ENCODE measurements around the gene ITPKB. TPM values are rescaled to one million over a fixed set of nuclear protein-coding genes. Genes with fewer than 3 reads are reported as not detected.

Gene ITPKB
- total RNA-seq, 1 experiment from 2014 or later, result 4.4 TPM

DNA sequence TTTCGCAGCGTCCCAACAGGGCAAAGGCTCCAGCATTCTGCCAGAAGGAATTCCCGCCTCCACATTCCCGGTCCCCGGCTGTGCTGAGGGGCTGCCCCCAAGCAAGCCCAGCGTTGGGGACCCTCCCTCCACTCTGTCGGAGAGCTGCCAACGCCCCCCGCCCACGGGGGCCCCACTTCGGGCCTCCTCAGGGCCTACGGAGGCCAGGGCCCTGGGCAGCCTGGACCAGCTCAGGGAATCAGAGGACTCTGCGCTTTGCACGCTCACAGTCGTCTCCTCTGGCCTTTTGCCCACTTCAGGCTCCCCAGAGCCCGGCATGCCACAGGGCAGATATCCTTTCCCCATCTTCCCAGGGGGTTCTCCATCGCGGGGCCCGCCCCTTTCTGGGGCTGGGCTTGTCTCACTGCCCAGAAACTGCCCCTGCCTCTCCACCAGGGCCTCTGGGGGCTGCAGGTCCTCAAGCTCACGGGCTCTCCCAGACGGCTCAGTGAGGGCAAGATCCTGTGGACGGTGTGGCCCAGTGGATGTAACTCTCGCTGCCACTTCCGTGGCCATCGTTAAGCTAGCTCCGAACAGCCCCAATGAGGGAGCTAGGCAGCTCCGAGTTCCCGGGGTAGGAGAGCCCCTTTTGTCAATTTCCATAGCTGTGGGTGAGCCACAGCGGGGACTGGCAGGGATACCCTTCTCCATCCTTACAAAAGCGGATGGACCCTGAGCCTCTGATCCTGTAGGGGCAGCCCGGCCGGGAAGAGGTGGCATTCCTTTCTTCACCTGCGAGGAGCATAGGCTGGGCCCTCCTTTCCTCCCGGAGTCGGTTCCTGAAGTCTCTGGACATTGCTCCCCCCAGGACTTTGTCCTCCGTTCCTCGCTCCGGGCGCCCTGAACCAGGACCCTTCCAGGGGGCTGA lies 2.8 kb downstream of the ITPKB start:
- Mint-ChIP-seq H3K9me3 (ENCODE audit: unreplicated experiment) (no peaks in the 10 kb centered on the region), H3K4me3 (ENCODE audit: unreplicated experiment) (no peak overlapping the region)
- H3K4me3 ChIP-seq (ENCODE audit: low read depth, low read length), result no peak overlapping the region

DNA sequence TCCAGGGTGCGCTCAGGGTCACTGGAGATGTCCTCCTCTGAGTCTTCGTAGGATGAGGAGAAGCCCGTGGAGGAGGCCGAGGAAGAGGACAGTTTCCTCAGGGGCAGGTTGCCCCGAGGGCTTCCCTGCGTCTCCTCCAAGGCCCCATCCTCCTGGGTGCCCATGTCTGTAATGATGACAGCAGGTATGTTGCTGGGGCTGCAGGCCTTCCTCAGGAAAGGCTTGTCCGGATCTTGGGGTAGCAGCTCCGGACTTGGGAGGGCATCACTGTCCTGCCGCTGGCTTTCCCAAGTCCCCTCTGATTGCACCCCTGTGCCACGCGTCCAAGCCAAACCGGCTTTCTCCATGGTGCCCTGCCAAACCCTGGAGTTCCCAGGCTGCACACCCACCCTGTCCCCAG lies 3.5 kb downstream of the ITPKB start:
- no peaks in the 10 kb centered on the region for H3K36me3 ChIP-seq (ENCODE audit: control insufficient read depth, insufficient read depth, low read length)
- Mint-ChIP-seq H3K36me3 (ENCODE audit: insufficient read depth, unreplicated experiment) (no peaks in the 10 kb centered on the region), H3K4me3 (ENCODE audit: unreplicated experiment) (no peak overlapping the region), H3K27ac (ENCODE audit: unreplicated experiment) (no peak overlapping the region), H3K9me3 (ENCODE audit: unreplicated experiment) (no peaks in the 10 kb centered on the region), H3K4me1 (ENCODE audit: low read depth, unreplicated experiment) (no peaks in the 10 kb centered on the region), H3K27me3 (ENCODE audit: insufficient read depth, unreplicated experiment) (no peaks in the 10 kb centered on the region)
- H3K4me3 ChIP-seq (ENCODE audit: low read depth, low read length), result no peak overlapping the region
- TF ChIP-seq, protein P1, sequence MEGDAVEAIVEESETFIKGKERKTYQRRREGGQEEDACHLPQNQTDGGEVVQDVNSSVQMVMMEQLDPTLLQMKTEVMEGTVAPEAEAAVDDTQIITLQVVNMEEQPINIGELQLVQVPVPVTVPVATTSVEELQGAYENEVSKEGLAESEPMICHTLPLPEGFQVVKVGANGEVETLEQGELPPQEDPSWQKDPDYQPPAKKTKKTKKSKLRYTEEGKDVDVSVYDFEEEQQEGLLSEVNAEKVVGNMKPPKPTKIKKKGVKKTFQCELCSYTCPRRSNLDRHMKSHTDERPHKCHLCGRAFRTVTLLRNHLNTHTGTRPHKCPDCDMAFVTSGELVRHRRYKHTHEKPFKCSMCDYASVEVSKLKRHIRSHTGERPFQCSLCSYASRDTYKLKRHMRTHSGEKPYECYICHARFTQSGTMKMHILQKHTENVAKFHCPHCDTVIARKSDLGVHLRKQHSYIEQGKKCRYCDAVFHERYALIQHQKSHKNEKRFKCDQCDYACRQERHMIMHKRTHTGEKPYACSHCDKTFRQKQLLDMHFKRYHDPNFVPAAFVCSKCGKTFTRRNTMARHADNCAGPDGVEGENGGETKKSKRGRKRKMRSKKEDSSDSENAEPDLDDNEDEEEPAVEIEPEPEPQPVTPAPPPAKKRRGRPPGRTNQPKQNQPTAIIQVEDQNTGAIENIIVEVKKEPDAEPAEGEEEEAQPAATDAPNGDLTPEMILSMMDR (IDR thresholded peaks at IDR 0.05; ENCODE audit: insufficient read depth in 1 of 2, low read depth in 1 of 2, low read length in 1 of 2, severe bottlenecking in 1 of 2, unreplicated experiment in 1 of 2), result no peak
- ChIA-PET POLR2A (no interaction called here), CTCF (no interaction called here)
- DNase-seq, result no peak
- BruUV-seq (replicated peaks), result no TSS peak
- H3K9me3 ChIP-seq, result no peaks in the 10 kb centered on the region
- peaks cover 3% of the 10 kb centered on the region; the same call in 1 of the 2 replicates for H3K4me1 ChIP-seq
- intact Hi-C loops (cut with micrococcal nuclease; ENCODE audit: unreplicated experiment), result loop anchor here (5.0 kb wide), 1 partner anchor 92 kb away; no protein-coding TSS in a partner anchor
- H3K27me3 ChIP-seq (replicated peaks; ENCODE audit: control insufficient read depth, insufficient read depth, low read length), result no peaks in the 10 kb centered on the region

More for the DNA sequence above, 2.8 kb downstream of the ITPKB start:
- TF ChIP-seq, protein P1 (IDR thresholded peaks at IDR 0.05; ENCODE audit: insufficient read depth in 1 of 2, low read depth in 1 of 2, low read length in 1 of 2, severe bottlenecking in 1 of 2, unreplicated experiment in 1 of 2), result no peak
- POLR2A ChIA-PET, result no interaction called here
- BruUV-seq (replicated peaks), result no TSS peak
- no peaks in the 10 kb centered on the region for H3K27me3 ChIP-seq (replicated peaks; ENCODE audit: control insufficient read depth, insufficient read depth, low read length)
- CTCF ChIA-PET, result no interaction called here
- H3K27ac Mint-ChIP-seq (ENCODE audit: unreplicated experiment), result no peak overlapping the region
- intact Hi-C loops (cut with micrococcal nuclease; ENCODE audit: unreplicated experiment), result loop anchor here (5.0 kb wide), 1 partner anchor 91 kb away; no protein-coding TSS in a partner anchor
- no peaks in the 10 kb centered on the region for H3K9me3 ChIP-seq
- no peaks in the 10 kb centered on the region for H3K4me1 Mint-ChIP-seq (ENCODE audit: low read depth, unreplicated experiment)
- no peak for DNase-seq
- H3K36me3 Mint-ChIP-seq (ENCODE audit: insufficient read depth, unreplicated experiment), result no peaks in the 10 kb centered on the region
- H3K27me3 Mint-ChIP-seq (ENCODE audit: insufficient read depth, unreplicated experiment), result no peaks in the 10 kb centered on the region
- H3K36me3 ChIP-seq (ENCODE audit: control insufficient read depth, insufficient read depth, low read length), result no peaks in the 10 kb centered on the region
- peaks cover 3% of the 10 kb centered on the region; the same call in 1 of the 2 replicates for H3K4me1 ChIP-seq

DNA sequence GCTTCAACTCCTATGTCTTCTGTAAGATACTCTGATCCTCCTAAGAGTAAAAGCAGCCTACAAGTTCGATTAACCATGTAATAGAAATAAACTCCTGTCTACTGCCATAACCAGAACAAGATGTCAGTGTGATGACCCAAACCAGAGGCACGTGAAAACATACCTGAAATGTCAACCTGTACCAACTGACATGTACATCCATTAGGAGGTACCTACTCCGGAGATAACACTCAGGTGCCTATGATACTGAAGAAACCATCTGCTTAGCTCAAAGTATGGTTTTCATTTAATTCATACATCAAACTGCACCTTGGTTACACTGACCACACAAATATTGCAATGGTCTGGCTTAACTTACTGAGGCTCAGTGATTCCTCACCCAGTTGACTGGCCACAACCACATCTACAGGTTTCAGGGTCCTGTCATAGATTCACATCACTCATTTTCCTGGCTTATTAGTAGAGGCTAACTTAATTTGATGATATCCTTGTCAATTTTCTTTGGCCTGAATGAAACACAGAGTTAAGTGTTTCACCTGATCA lies 4.4 kb downstream of the ITPKB start:
- Mint-ChIP-seq H3K4me3 (ENCODE audit: unreplicated experiment) (no peak overlapping the region), H3K4me1 (ENCODE audit: low read depth, unreplicated experiment) (no peaks in the 10 kb centered on the region), H3K36me3 (ENCODE audit: insufficient read depth, unreplicated experiment) (no peaks in the 10 kb centered on the region), H3K27ac (ENCODE audit: unreplicated experiment) (no peak overlapping the region), H3K9me3 (ENCODE audit: unreplicated experiment) (no peaks in the 10 kb centered on the region), H3K27me3 (ENCODE audit: insufficient read depth, unreplicated experiment) (no peaks in the 10 kb centered on the region)
- Histone ChIP-seq H3K36me3 (ENCODE audit: control insufficient read depth, insufficient read depth, low read length) (no peaks in the 10 kb centered on the region), H3K27me3 (replicated peaks; ENCODE audit: control insufficient read depth, insufficient read depth, low read length) (no peaks in the 10 kb centered on the region), H3K4me1 (peaks cover 2% of the 10 kb centered on the region; the same call in 1 of the 2 replicates), H3K9me3 (no peaks in the 10 kb centered on the region), H3K4me3 (ENCODE audit: low read depth, low read length) (no peak overlapping the region)
- TF ChIP-seq, protein P1 (IDR thresholded peaks at IDR 0.05; ENCODE audit: insufficient read depth in 1 of 2, low read depth in 1 of 2, low read length in 1 of 2, severe bottlenecking in 1 of 2, unreplicated experiment in 1 of 2), result no peak
- no TSS peak for BruUV-seq (replicated peaks)
- ChIA-PET POLR2A (no interaction called here), CTCF (no interaction called here)
- no peak for DNase-seq
- intact Hi-C loops (cut with micrococcal nuclease; ENCODE audit: unreplicated experiment), result loop anchor here (5.0 kb wide), 1 partner anchor 93 kb away; no protein-coding TSS in a partner anchor
